Measurements from ENCODE around the gene ARHGEF11.

- no peak for TF ChIP-seq EZH2 (IDR thresholded peaks at IDR 0.05; ENCODE audit: low read length)
- no peak for TF ChIP-seq CTCF (optimal IDR thresholded peaks at IDR 0.05 in 1 of 3, IDR thresholded peaks at IDR 0.05 in 1 of 3, conservative IDR thresholded peaks at IDR 0.05 in 1 of 3; ENCODE audit: extremely low read depth in 1 of 3, insufficient read depth in 2 of 3, low read length in 3 of 3)
Observed at GRCh38 chr1:157080714-157081113, 35.2 kb upstream of the ARHGEF11 start.
